GM12891 (cell line): Measurements from ENCODE around the gene CPNE8.

Experiments used
- PAX5 ChIP-seq: IDR thresholded peaks from 2 replicates; pipeline ENCODE4 v1.6.1; 2011; ENCODE audit warnings: low read length, moderate library complexity, mild to moderate bottlenecking; ENCODE audit not compliant: insufficient read depth, severe bottlenecking
- POLR2A ChIP-seq: IDR thresholded peaks from 2 replicates; pipeline ENCODE4 v1.6.1; 2011; ENCODE audit warnings: low read depth, low read length, control low read depth
- POLR2AphosphoS5 ChIP-seq: IDR thresholded peaks from 2 replicates; pipeline ENCODE4 v1.6.1; 2011; ENCODE audit warnings: low read depth, low read length, control low read depth
- POU2F2 ChIP-seq: IDR thresholded peaks from 2 replicates; pipeline ENCODE4 v1.6.1; 2011; ENCODE audit warnings: low read depth, mild to moderate bottlenecking, control low read depth, low read length, moderate library complexity
- SPI1 ChIP-seq: IDR thresholded peaks from 2 replicates; pipeline ENCODE4 v1.6.1; 2011; ENCODE audit warnings: low read depth, low read length, control low read depth
- TAF1 ChIP-seq: IDR thresholded peaks from 2 replicates; pipeline ENCODE4 v1.6.1; 2011; ENCODE audit warnings: low read depth, low read length, control low read depth

DNA sequence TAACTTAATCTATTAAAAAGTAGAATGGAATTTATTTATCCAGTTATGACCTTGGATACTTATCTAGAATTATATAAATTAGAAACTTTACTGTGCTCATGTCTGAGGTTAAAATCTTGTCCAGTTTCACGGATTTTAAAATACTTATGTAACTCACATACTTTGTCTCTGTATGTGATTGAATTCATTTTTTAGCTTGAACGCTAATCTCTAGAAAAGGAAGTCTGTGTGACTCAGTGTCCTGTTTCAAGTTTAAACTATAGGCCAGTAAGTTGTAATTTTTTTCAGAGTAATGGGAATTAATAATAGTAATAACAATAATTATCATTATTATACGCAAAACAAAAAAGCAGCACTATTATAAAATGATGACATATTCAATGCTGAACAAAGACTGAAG lies 168.6 kb downstream of the CPNE8 start:
- TF ChIP-seq POLR2A (no peak), POU2F2 (no peak), POLR2AphosphoS5 (no peak), TAF1 (no peak), SPI1 (no peak), PAX5 (no peak)
